ENCODE measurements around the gene PSMD6.

PSMD6 gene

GRCh38 chr3:64058566-64058965 is 35.3 kb upstream of the PSMD6 start:
- Histone ChIP-seq H3F3A (ENCODE audit: low read depth) (no peaks in the 10 kb centered on the region), H3K4me1 (ENCODE audit: insufficient read depth, low read length, poor library complexity, severe bottlenecking) (no peaks in the 10 kb centered on the region), H3K79me2 (ENCODE audit: insufficient read depth, low read length) (no peaks in the 10 kb centered on the region), H3K9me3 (ENCODE audit: insufficient read depth, low read depth, low read length) (no peaks in the 10 kb centered on the region), H3K4me3 (ENCODE audit: low read length, poor library complexity, severe bottlenecking) (no peak overlapping the region), H3K4me2 (ENCODE audit: low read depth, low read length, poor library complexity, severe bottlenecking) (no peak overlapping the region), H3K9me2 (replicated peaks; ENCODE audit: low read depth, low read length) (no peaks in the 10 kb centered on the region), H4K20me1 (ENCODE audit: insufficient read depth, low read length, poor library complexity, severe bottlenecking) (no peaks in the 10 kb centered on the region), H2AFZ (ENCODE audit: low read length) (no peak overlapping the region), H3K27me3 (ENCODE audit: insufficient read depth, low read length, poor library complexity, severe bottlenecking) (no peaks in the 10 kb centered on the region), H3K36me3 (ENCODE audit: insufficient read depth, low read length) (no peaks in the 10 kb centered on the region), H3K9ac (ENCODE audit: low read depth, low read length, poor library complexity, severe bottlenecking) (no peak overlapping the region)
- TF ChIP-seq EZH2phosphoT487 (IDR thresholded peaks at IDR 0.05; ENCODE audit: borderline replicate concordance) (no peak), CTCF (conservative IDR thresholded peaks at IDR 0.05; ENCODE audit: low read length) (no peak)

GRCh38 chr3:64057231-64057630 is 33.9 kb upstream of the PSMD6 start:
- Histone ChIP-seq H3F3A (ENCODE audit: low read depth) (no peaks in the 10 kb centered on the region), H3K27me3 (ENCODE audit: insufficient read depth, low read length, poor library complexity, severe bottlenecking) (no peaks in the 10 kb centered on the region), H2AFZ (ENCODE audit: low read length) (no peak overlapping the region), H3K9me3 (ENCODE audit: insufficient read depth, low read depth, low read length) (no peaks in the 10 kb centered on the region), H3K36me3 (ENCODE audit: insufficient read depth, low read length) (no peaks in the 10 kb centered on the region), H3K79me2 (ENCODE audit: insufficient read depth, low read length) (no peaks in the 10 kb centered on the region), H3K4me1 (ENCODE audit: insufficient read depth, low read length, poor library complexity, severe bottlenecking) (no peaks in the 10 kb centered on the region), H3K9me2 (replicated peaks; ENCODE audit: low read depth, low read length) (no peaks in the 10 kb centered on the region), H3K9ac (ENCODE audit: low read depth, low read length, poor library complexity, severe bottlenecking) (no peak overlapping the region), H3K4me3 (ENCODE audit: low read length, poor library complexity, severe bottlenecking) (no peak overlapping the region), H4K20me1 (ENCODE audit: insufficient read depth, low read length, poor library complexity, severe bottlenecking) (no peaks in the 10 kb centered on the region), H3K4me2 (ENCODE audit: low read depth, low read length, poor library complexity, severe bottlenecking) (no peak overlapping the region)
- TF ChIP-seq CTCF (conservative IDR thresholded peaks at IDR 0.05; ENCODE audit: low read length), result no peak
- TF ChIP-seq EZH2phosphoT487 (IDR thresholded peaks at IDR 0.05; ENCODE audit: borderline replicate concordance), result no peak

GRCh38 chr3:64056606-64057180 is 33.4 kb upstream of the PSMD6 start:
- no peak overlapping the region for H2AFZ ChIP-seq (ENCODE audit: low read length)
- no peaks in the 10 kb centered on the region for H3K9me2 ChIP-seq (replicated peaks; ENCODE audit: low read depth, low read length)
- no peaks in the 10 kb centered on the region for H3K9me3 ChIP-seq (ENCODE audit: insufficient read depth, low read depth, low read length)
- H3K4me2 ChIP-seq (ENCODE audit: low read depth, low read length, poor library complexity, severe bottlenecking), result no peak overlapping the region
- no peaks in the 10 kb centered on the region for H3K36me3 ChIP-seq (ENCODE audit: insufficient read depth, low read length)
- no peak overlapping the region for H3K4me3 ChIP-seq (ENCODE audit: low read length, poor library complexity, severe bottlenecking)
- no peaks in the 10 kb centered on the region for H3K79me2 ChIP-seq (ENCODE audit: insufficient read depth, low read length)
- TF ChIP-seq EZH2phosphoT487 (IDR thresholded peaks at IDR 0.05; ENCODE audit: borderline replicate concordance), result no peak
- TF ChIP-seq CTCF (conservative IDR thresholded peaks at IDR 0.05; ENCODE audit: low read length), result no peak
- H4K20me1 ChIP-seq (ENCODE audit: insufficient read depth, low read length, poor library complexity, severe bottlenecking), result no peaks in the 10 kb centered on the region
- H3F3A ChIP-seq (ENCODE audit: low read depth), result no peaks in the 10 kb centered on the region
- H3K27me3 ChIP-seq (ENCODE audit: insufficient read depth, low read length, poor library complexity, severe bottlenecking), result no peaks in the 10 kb centered on the region
- no peaks in the 10 kb centered on the region for H3K4me1 ChIP-seq (ENCODE audit: insufficient read depth, low read length, poor library complexity, severe bottlenecking)
- no peak overlapping the region for H3K9ac ChIP-seq (ENCODE audit: low read depth, low read length, poor library complexity, severe bottlenecking)
